GM21619 (cell line): ENCODE data around the gene AADACL4.
"Not testable (repeated sequence)": the region's sequence is repeated elsewhere in the genome, so short reads cannot be mapped to it uniquely, and the experiment has no call there.

Experiments
- ATAC-seq: cut with Tn5 transposase; IDR thresholded peaks from one replicate; pipeline ENCODE4 v1.9.1; 2021; ENCODE audit not compliant: unreplicated experiment

AADACL4 gene

GRCh38 chr1:12709696-12710095 lies 65.8 kb downstream of the AADACL4 start:
- no peak for ATAC-seq

- no peak for ATAC-seq
Observed at GRCh38 chr1:12711536-12711935, 67.7 kb downstream of the AADACL4 start.

- ATAC-seq: no peak
Observed at GRCh38 chr1:12712076-12712475, 68.2 kb downstream of the AADACL4 start.

GRCh38 chr1:12712929-12713328 lies 69.0 kb downstream of the AADACL4 start:
- ATAC-seq: no peak

- ATAC-seq: not testable (repeated sequence)
Observed at GRCh38 chr1:12713651-12714050, 69.8 kb downstream of the AADACL4 start.

- ATAC-seq: no peak
Observed at GRCh38 chr1:12714710-12715475, 71.0 kb downstream of the AADACL4 start.

GRCh38 chr1:12715896-12716437 lies 72.1 kb downstream of the AADACL4 start, which contains the start of gene AADACL3:
Gene AADACL3, plus strand, starts transcription at chr1:12716110. Its CDS starts 67 bp downstream, at chr1:12716177.
- no peak for ATAC-seq
